Pons (tissue), 1 donor: ENCODE measurements around the gene EML5.

Source experiments
- DNase-seq: peaks from one replicate; pipeline ENCODE4 v3.0.0-alpha.2; 2016; ENCODE audit warnings: low spot score

Gene EML5

GRCh38 chr14:88707088-88707487 lies 85.7 kb downstream of the EML5 start:
- no peak for DNase-seq

GRCh38 chr14:88706425-88706824 lies 86.3 kb downstream of the EML5 start:
- DNase-seq, result no peak

GRCh38 chr14:88698651-88699050 lies 94.1 kb downstream of the EML5 start:
- no peak for DNase-seq

- DNase-seq, result no peak
Measured at GRCh38 chr14:88695870-88696269, 96.9 kb downstream of the EML5 start.

- DNase-seq, result no peak
Measured at GRCh38 chr14:88688386-88688785, 104.4 kb downstream of the EML5 start.

GRCh38 chr14:88683119-88683518 lies 109.6 kb downstream of the EML5 start:
- DNase-seq, result no peak

GRCh38 chr14:88682495-88683114 lies 110.1 kb downstream of the EML5 start:
- no peak for DNase-seq

- no peak for DNase-seq
Measured at GRCh38 chr14:88681755-88682494, 110.8 kb downstream of the EML5 start.

- no peak for DNase-seq
Measured at GRCh38 chr14:88669346-88669745, 123.4 kb downstream of the EML5 start.

GRCh38 chr14:88668448-88669116 lies 124.2 kb downstream of the EML5 start:
- peak; percentile 61 for DNase-seq

GRCh38 chr14:88667555-88668273 lies 125.0 kb downstream of the EML5 start:
- DNase-seq, result peak; percentile 91

- no peak for DNase-seq
Measured at GRCh38 chr14:88660056-88660455, 132.7 kb downstream of the EML5 start.

GRCh38 chr14:88639221-88639620 lies 153.5 kb downstream of the EML5 start:
- DNase-seq, result no peak

- DNase-seq, result no peak
Measured at GRCh38 chr14:88632512-88632911, 160.2 kb downstream of the EML5 start.

- DNase-seq, result no peak
Measured at GRCh38 chr14:88631091-88631490, 161.7 kb downstream of the EML5 start.

GRCh38 chr14:88630565-88630964 lies 162.2 kb downstream of the EML5 start:
- DNase-seq, result no peak

GRCh38 chr14:88628462-88628861 lies 164.3 kb downstream of the EML5 start:
- DNase-seq, result no peak

- DNase-seq, result no peak
Measured at GRCh38 chr14:88628033-88628432, 164.7 kb downstream of the EML5 start.

GRCh38 chr14:88625671-88626070 lies 167.1 kb downstream of the EML5 start:
- no peak for DNase-seq

GRCh38 chr14:88621100-88621499 lies 171.7 kb downstream of the EML5 start:
- no peak for DNase-seq

- DNase-seq, result no peak
Measured at GRCh38 chr14:88618476-88618875, 174.3 kb downstream of the EML5 start.

- DNase-seq, result no peak
Measured at GRCh38 chr14:88617479-88617878, 175.3 kb downstream of the EML5 start.

GRCh38 chr14:88616697-88617096 lies 176.1 kb downstream of the EML5 start:
- DNase-seq, result no peak
